Fibroblast of mammary gland (primary cell): ENCODE data around the gene PCP2.
A peak's percentile ranks its signal among the peaks of the same experiment; 100 is the strongest.

Source experiments
- DNase-seq: peaks from one replicate; pipeline ENCODE4 v3.0.0-alpha.2; 2010; ENCODE audit warnings: low read depth
- H3K4me3 ChIP-seq: 2 replicates; pipeline ENCODE4 v1.5.1; 2011; ENCODE audit warnings: low read depth, mild to moderate bottlenecking, low read length, moderate library complexity; ENCODE audit not compliant: control insufficient read depth
- TF ChIP-seq, protein P1 (sequence below): conservative IDR thresholded peaks from 2 replicates; pipeline ENCODE4 v1.5.1; 2011; ENCODE audit warnings: low read depth, low read length, inconsistent platforms; ENCODE audit not compliant: control insufficient read depth, insufficient read depth

Gene PCP2

DNA sequence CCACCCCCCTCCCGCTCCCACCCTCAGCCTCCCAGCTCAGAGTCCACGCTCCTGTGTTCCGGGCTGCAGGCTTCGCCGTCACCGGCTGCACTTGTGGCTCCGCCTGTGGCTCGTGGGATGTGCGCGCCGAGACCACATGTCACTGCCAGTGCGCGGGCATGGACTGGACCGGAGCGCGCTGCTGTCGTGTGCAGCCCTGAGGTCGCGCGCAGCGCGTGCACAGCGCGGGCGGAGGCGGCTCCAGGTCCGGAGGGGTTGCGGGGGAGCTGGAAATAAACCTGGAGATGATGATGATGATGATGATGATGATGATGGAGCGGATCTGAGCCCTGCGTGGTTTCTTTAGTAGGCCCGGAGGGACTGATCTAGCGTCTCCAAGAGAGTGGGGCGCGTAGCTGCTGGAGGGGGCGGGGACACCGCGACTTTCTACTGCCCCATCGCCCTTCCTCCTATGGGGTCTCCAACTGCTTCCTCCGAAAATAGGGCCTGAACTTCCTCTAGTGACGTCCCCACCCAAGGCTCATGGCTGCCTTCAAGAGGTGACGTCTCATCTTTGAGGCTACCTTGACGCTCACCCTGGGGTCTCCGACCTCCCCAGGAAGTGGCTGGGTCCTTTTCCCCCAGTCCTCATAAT lies 36.7 kb upstream of the PCP2 start:
- no peak overlapping the region for H3K4me3 ChIP-seq
- TF ChIP-seq, protein P1, sequence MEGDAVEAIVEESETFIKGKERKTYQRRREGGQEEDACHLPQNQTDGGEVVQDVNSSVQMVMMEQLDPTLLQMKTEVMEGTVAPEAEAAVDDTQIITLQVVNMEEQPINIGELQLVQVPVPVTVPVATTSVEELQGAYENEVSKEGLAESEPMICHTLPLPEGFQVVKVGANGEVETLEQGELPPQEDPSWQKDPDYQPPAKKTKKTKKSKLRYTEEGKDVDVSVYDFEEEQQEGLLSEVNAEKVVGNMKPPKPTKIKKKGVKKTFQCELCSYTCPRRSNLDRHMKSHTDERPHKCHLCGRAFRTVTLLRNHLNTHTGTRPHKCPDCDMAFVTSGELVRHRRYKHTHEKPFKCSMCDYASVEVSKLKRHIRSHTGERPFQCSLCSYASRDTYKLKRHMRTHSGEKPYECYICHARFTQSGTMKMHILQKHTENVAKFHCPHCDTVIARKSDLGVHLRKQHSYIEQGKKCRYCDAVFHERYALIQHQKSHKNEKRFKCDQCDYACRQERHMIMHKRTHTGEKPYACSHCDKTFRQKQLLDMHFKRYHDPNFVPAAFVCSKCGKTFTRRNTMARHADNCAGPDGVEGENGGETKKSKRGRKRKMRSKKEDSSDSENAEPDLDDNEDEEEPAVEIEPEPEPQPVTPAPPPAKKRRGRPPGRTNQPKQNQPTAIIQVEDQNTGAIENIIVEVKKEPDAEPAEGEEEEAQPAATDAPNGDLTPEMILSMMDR: no peak
- DNase-seq: no peak

DNA sequence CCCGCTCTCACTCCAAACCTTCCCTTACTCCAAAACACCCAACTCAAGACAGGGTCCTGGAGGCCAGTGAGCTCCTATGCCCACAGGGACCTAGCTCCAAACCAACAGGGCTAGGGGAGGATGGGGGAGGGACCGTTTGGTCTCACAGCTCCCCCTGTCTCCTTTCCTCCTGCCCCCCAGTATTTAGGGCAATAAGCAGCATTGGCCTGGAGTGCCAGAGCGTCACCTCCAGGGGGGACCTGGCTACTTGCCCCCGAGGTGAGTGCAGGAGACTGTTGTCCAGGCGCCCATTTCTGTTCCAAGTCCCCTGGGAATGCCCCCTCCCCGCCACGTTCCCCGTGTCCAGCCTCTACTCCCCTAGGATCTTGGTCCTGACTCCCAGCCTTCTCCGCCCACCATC lies 36.1 kb upstream of the PCP2 start:
- TF ChIP-seq, protein P1: no peak
- no peak for DNase-seq
- H3K4me3 ChIP-seq: no peak overlapping the region

DNA sequence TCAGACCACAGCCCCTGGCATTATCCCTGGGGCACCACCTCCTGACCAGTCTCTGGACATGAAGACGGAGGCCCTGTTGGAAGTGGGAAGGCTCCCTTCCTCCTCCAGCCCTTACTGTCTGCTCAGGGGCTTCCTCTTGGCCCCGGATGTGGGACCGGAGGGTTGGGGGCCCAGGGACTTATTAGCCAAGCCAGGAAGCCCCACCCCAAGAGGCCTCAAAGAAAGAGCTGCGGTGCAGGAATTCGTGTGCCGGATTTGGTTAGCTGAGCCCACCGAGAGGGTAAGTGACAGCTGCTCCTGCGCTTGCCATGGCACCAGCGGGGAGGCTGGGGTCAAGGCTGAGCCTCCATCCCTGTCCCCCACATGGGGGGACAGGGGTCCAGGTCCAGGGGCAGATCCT lies 35.3 kb upstream of the PCP2 start, which contains the start of gene RETN:
Gene RETN (plus strand): TSS at position 208 of the 400 bp plus-strand sequence. CDS start 278 bp downstream, outside the sequence.
- no peak within 1 kb of the TSS for H3K4me3 ChIP-seq
- TF ChIP-seq, protein P1: no peak
- DNase-seq: no peak

DNA sequence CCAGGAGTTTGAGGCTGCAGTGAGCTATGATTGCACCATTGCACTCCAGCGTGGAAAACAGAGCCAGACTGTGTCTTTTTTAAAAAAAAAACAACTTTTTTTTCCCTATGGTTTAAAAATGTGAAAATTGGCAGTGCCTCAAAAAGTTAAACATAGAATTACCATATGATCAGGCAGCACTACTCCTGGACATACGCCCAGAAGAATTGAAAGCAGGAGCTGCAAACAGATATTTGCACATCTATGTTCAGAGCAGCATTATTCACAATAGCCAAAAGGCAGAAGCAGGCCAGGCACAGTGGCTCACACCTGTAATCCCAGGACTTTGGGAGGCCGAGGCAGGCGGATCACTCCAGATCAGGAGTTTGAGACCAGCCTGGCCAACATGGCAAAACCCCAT lies 31.6 kb upstream of the PCP2 start:
- TF ChIP-seq, protein P1: no peak
- peak; percentile 59 for DNase-seq
- no peak overlapping the region for H3K4me3 ChIP-seq

DNA sequence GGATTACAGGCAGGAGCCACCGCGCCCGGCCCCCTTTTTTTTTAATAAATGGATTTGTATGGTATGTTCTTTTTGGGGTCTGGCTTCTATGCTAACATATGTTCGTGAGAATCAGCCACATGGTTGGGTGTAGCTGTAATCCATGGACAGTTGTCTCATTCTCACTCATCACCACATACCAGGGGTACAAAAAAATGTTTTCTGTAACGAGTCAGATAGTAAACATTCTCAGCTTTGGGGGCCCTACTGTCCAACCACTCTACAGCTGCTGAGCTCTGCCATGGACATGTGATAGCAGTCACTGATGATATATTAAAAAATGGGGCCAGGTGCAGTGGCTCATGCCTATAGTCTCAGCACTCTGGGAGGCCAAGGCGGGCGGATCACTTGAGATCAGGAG lies 30.2 kb upstream of the PCP2 start:
- no peak for DNase-seq
- TF ChIP-seq, protein P1: no peak
- H3K4me3 ChIP-seq: no peak overlapping the region

DNA sequence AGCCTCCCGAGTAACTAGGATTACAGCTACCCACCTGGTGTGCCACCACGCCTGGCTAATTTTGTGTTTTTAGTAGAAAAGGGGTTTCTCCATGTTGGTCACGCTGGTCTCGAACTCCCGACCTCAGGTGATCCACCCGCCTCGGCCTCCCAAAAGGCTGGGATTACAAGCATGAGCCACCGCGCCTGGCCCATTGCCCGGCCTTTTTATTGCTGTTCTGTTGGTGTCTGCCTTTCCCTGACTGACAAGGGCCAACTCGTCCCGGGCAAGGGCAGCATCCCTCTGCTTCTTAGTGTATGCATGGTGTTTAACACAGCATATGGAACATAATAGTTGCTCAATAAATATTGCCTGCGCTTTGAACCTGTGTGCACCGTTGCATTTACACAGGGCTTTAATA lies 29.1 kb upstream of the PCP2 start:
- TF ChIP-seq, protein P1: no peak
- H3K4me3 ChIP-seq: no peak overlapping the region
- DNase-seq: no peak
